H9 (cell line): ENCODE data around the gene QSOX2. TPM values are rescaled to one million over a fixed set of nuclear protein-coding genes. Genes with fewer than 3 reads are reported as not detected.

ENCODE experiments used
- DNase-seq: peaks from one replicate; pipeline ENCODE4 v3.0.0-alpha.2; 2017
- H2AFZ ChIP-seq: one replicate; pipeline ENCODE4 v1.6.1; 2013; ENCODE audit warnings: mild to moderate bottlenecking, low read length, control low read depth, moderate library complexity
- H2AK5ac ChIP-seq: 2 replicates; pipeline ENCODE4 v1.6.1; 2013; ENCODE audit warnings: low read length, control low read depth, mixed read lengths; ENCODE audit not compliant: insufficient read length
- H2BK120ac ChIP-seq: one replicate; pipeline ENCODE4 v1.6.1; 2013; ENCODE audit warnings: low read depth, mild to moderate bottlenecking, low read length, control low read depth, inconsistent platforms; ENCODE audit not compliant: poor library complexity, severe bottlenecking
- H2BK12ac ChIP-seq: 2 replicates; pipeline ENCODE4 v1.6.1; 2013; ENCODE audit warnings: low read length, control low read depth, mixed read lengths, low read depth; ENCODE audit not compliant: insufficient read length
- H2BK15ac ChIP-seq: 2 replicates; pipeline ENCODE4 v1.6.1; 2013; ENCODE audit warnings: low read depth, low read length, control low read depth
- H2BK20ac ChIP-seq: one replicate; pipeline ENCODE4 v1.6.1; 2013; ENCODE audit warnings: low read depth, mild to moderate bottlenecking, low read length, control low read depth, inconsistent platforms; ENCODE audit not compliant: poor library complexity, severe bottlenecking
- H2BK5ac ChIP-seq: 2 replicates; pipeline ENCODE4 v1.6.1; 2013; ENCODE audit warnings: low read length, control low read depth, mixed read lengths; ENCODE audit not compliant: insufficient read length
- H3K14ac ChIP-seq: 2 replicates; pipeline ENCODE4 v1.6.1; 2013; ENCODE audit warnings: low read length, control low read depth; ENCODE audit not compliant: insufficient read depth
- H3K18ac ChIP-seq: 2 replicates; pipeline ENCODE4 v1.6.1; 2013; ENCODE audit warnings: low read depth, mild to moderate bottlenecking, mixed read lengths, low read length, control low read depth; ENCODE audit not compliant: insufficient read length
- H3K23ac ChIP-seq: 2 replicates; pipeline ENCODE4 v1.6.1; 2013; ENCODE audit warnings: low read length, control low read depth, mixed read lengths, low read depth; ENCODE audit not compliant: insufficient read length
- H3K23me2 ChIP-seq: 2 replicates; pipeline ENCODE4 v1.6.1; 2013; ENCODE audit warnings: low read depth, mild to moderate bottlenecking, mixed read lengths, low read length, control low read depth; ENCODE audit not compliant: insufficient read length, poor library complexity, severe bottlenecking
- H3K27ac ChIP-seq: 2 replicates; pipeline ENCODE4 v1.5.1; 2013; ENCODE audit warnings: low read length, control low read depth, mixed read lengths, low read depth; ENCODE audit not compliant: insufficient read length
- H3K27me3 ChIP-seq: 2 replicates; pipeline ENCODE4 v1.6.1; 2013; ENCODE audit warnings: low read length, control low read depth, inconsistent platforms; ENCODE audit not compliant: insufficient read depth
- H3K4ac ChIP-seq: 2 replicates; pipeline ENCODE4 v1.6.1; 2013; ENCODE audit warnings: low read depth, mild to moderate bottlenecking, control low read depth, inconsistent platforms, low read length, moderate library complexity
- H3K4me1 ChIP-seq: 2 replicates; pipeline ENCODE4 v1.6.1; 2013; ENCODE audit warnings: low read length, control low read depth, inconsistent platforms; ENCODE audit not compliant: insufficient read depth
- H3K4me2 ChIP-seq: 2 replicates; pipeline ENCODE4 v1.6.1; 2013; ENCODE audit warnings: low read length, control low read depth, mixed read lengths; ENCODE audit not compliant: insufficient read length, insufficient read depth
- H3K56ac ChIP-seq: 2 replicates; pipeline ENCODE4 v1.6.1; 2013; ENCODE audit warnings: low read depth, mild to moderate bottlenecking, mixed read lengths, low read length, control low read depth; ENCODE audit not compliant: insufficient read length
- H3K79me1 ChIP-seq: 2 replicates; pipeline ENCODE4 v1.6.1; 2013; ENCODE audit warnings: low read depth, mild to moderate bottlenecking, moderate library complexity, low read length, control low read depth, inconsistent platforms; ENCODE audit not compliant: insufficient read depth, poor library complexity, severe bottlenecking
- H3K79me2 ChIP-seq: 2 replicates; pipeline ENCODE4 v1.6.1; 2013; ENCODE audit warnings: low read length, control low read depth, inconsistent platforms; ENCODE audit not compliant: insufficient read depth
- H3K9ac ChIP-seq: 2 replicates; pipeline ENCODE4 v1.6.1; 2013; ENCODE audit warnings: low read length, control low read depth, mixed read lengths; ENCODE audit not compliant: insufficient read length; ENCODE audit errors: extremely low read depth
- H3K9me3 ChIP-seq: one replicate; pipeline ENCODE4 v1.6.1; 2013; ENCODE audit warnings: low read depth, low read length, inconsistent platforms; ENCODE audit not compliant: control insufficient read depth
- H3T11ph ChIP-seq: one replicate; pipeline ENCODE4 v1.6.1; 2013; ENCODE audit warnings: mild to moderate bottlenecking, low read length, control low read depth, inconsistent platforms
- H4K20me1 ChIP-seq: one replicate; pipeline ENCODE4 v1.6.1; 2013; ENCODE audit not compliant: control insufficient read depth, insufficient read length, insufficient read depth
- H4K5ac ChIP-seq: 2 replicates; pipeline ENCODE4 v1.6.1; 2013; ENCODE audit warnings: low read depth, mild to moderate bottlenecking, mixed read lengths, low read length, control low read depth; ENCODE audit not compliant: insufficient read length
- H4K8ac ChIP-seq: replicated peaks from 2 replicates; pipeline ENCODE4 v1.6.1; 2013; ENCODE audit warnings: low read length, control low read depth, mixed read lengths, low read depth; ENCODE audit not compliant: insufficient read length
- H4K91ac ChIP-seq: 2 replicates; pipeline ENCODE4 v1.6.1; 2013; ENCODE audit warnings: low read depth, mild to moderate bottlenecking, moderate library complexity, mixed read lengths, low read length, control low read depth; ENCODE audit not compliant: insufficient read length
- H3K27ac Mint-ChIP-seq, 3 experiments: 2 replicates in 2 of 3; 3 replicates in 1 of 3; pipeline ENCODE4 v1.8.0; 2020 to 2021; ENCODE audit warnings: mixed read lengths in 3 of 3, mild to moderate bottlenecking in 1 of 3, moderate library complexity in 1 of 3
- H3K27me3 Mint-ChIP-seq: 2 replicates; pipeline ENCODE4 v1.8.0; 2021; ENCODE audit warnings: low read depth, mild to moderate bottlenecking, moderate library complexity, mixed read lengths
- H3K36me3 Mint-ChIP-seq, 3 experiments: 2 replicates in 2 of 3; 3 replicates in 1 of 3; pipeline ENCODE4 v1.8.0; 2020 to 2021; ENCODE audit warnings: low read depth in 3 of 3, mixed read lengths in 3 of 3; ENCODE audit not compliant: insufficient read depth in 1 of 3
- H3K4me1 Mint-ChIP-seq, 2 experiments: 2 replicates each; pipeline ENCODE4 v1.8.0; 2020; ENCODE audit warnings: mixed read lengths in 2 of 2
- H3K4me3 Mint-ChIP-seq, 2 experiments: 2 replicates in 1 of 2; 3 replicates in 1 of 2; pipeline ENCODE4 v1.8.0; 2020 to 2021; ENCODE audit warnings: mild to moderate bottlenecking in 2 of 2, mixed read lengths in 2 of 2, moderate library complexity in 1 of 2
- H3K9me3 Mint-ChIP-seq, 2 experiments: 2 replicates in 1 of 2; 3 replicates in 1 of 2; pipeline ENCODE4 v1.8.0; 2020; ENCODE audit warnings: mild to moderate bottlenecking in 2 of 2, mixed read lengths in 2 of 2, moderate library complexity in 1 of 2
- CTCF ChIP-seq: fragments of 200-600 bp; sonication (generic); conservative IDR thresholded peaks from 3 replicates; pipeline ENCODE4 v1.8.0; 2021; ENCODE audit warnings: antibody characterized with exemption, mild to moderate bottlenecking
- WGBS: extraction: QIAGEN DNeasy Blood & Tissue Kit; methylation state at CpG from one replicate; pipeline ENCODE4 v1.1.7; 2013; ENCODE audit warnings: missing lambda C conversion rate, low lambda C conversion rate, mixed read lengths; ENCODE audit not compliant: insufficient read length; ENCODE audit errors: extremely low coverage; 5-methylcytosine and 5-hydroxymethylcytosine counted together
- total RNA-seq: library from RNA; stranded (reverse); gene quantifications from 2 replicates; pipeline ENCODE4 v1.2.1, GENCODE V29; 2021

The QSOX2 gene
- total RNA-seq, 1 experiment from 2014 or later = 25.8 TPM

- Histone ChIP-seq H4K91ac (no peak overlapping the region), H3K27me3 (no peaks in the 10 kb centered on the region), H3K9me3 (no peaks in the 10 kb centered on the region), H2AK5ac (no peak overlapping the region), H3K9ac (no peak overlapping the region), H3K23me2 (no peaks in the 10 kb centered on the region), H4K8ac (no peak overlapping the region), H2AFZ (no peak overlapping the region), H3K79me1 (no peaks in the 10 kb centered on the region), H2BK20ac (no peak overlapping the region), H4K5ac (no peak overlapping the region), H3K27ac (no peak overlapping the region), H2BK15ac (no peak overlapping the region), H4K20me1 (no peaks in the 10 kb centered on the region), H3K4ac (no peak overlapping the region), H2BK120ac (no peak overlapping the region), H3K23ac (no peak overlapping the region), H3K4me2 (no peak overlapping the region), H3T11ph (no peak overlapping the region), H3K14ac (no peak overlapping the region), H3K4me1 (no peaks in the 10 kb centered on the region), H3K79me2 (no peaks in the 10 kb centered on the region), H2BK5ac (no peak overlapping the region), H3K56ac (no peak overlapping the region), H3K18ac (no peak overlapping the region), H2BK12ac (no peak overlapping the region)
- H3K27me3 Mint-ChIP-seq = peaks cover 2% of the 10 kb centered on the region
- DNase-seq = no peak
- H3K4me3 Mint-ChIP-seq = no peak overlapping the region; a peak in 1 of 5 replicates
- WGBS = no CpG with 5 or more reads among the region's 35 CpGs
- no peak overlapping the region for H3K27ac Mint-ChIP-seq
- H3K4me1 Mint-ChIP-seq = peaks cover 0 to 7% of the 10 kb centered on the region in 2 experiments; a peak in 1 of 4 replicates
- H3K9me3 Mint-ChIP-seq = no peaks in the 10 kb centered on the region; a peak in 1 of 5 replicates
- no peak for TF ChIP-seq CTCF
- H3K36me3 Mint-ChIP-seq = peaks cover 36 to 62% (median 61%) of the 10 kb centered on the region in 3 experiments
Observed at GRCh38 chr9:136211441-136212344, 33.9 kb downstream of the QSOX2 start.
